AG04450 (cell line): ENCODE measurements around the gene SERP2. TPM values are rescaled to one million over a fixed set of nuclear protein-coding genes. Genes with fewer than 3 reads are reported as not detected.

Experiments
- CTCF ChIA-PET: fragments of 300-600, 350-600 bp; formaldehyde crosslinking; extraction: SDS; loops from one replicate; lab custom pipeline; 2022; ENCODE audit warnings: antibody characterized with exemption, inconsistent platforms; lab: Charles Lee
- POLR2A ChIA-PET: fragments of 350-600 bp; formaldehyde crosslinking; extraction: SDS; loops from one replicate; lab custom pipeline; 2021; ENCODE audit warnings: antibody characterized with exemption, inconsistent platforms; lab: Yijun Ruan, JAX
- DNase-seq: peaks from one replicate; pipeline ENCODE4 v3.0.0-alpha.2; 2011; ENCODE audit warnings: low read depth, low spot score
- H3K27ac ChIP-seq: one replicate; pipeline ENCODE4 v1.5.1; 2012; ENCODE audit warnings: low read depth, low read length, control low read depth
- H3K27me3 ChIP-seq: one replicate; pipeline ENCODE4 v1.6.0; 2012; ENCODE audit warnings: low read length; ENCODE audit not compliant: control insufficient read depth, insufficient read depth
- H3K4me3 ChIP-seq: 2 replicates; pipeline ENCODE4 v1.5.1; 2011; ENCODE audit warnings: mild to moderate bottlenecking, low read depth, low read length, control low read depth
- H3K9me3 ChIP-seq: 2 replicates; pipeline ENCODE4 v1.5.1; 2012; ENCODE audit warnings: low read length; ENCODE audit not compliant: control insufficient read depth, insufficient read depth
- CTCF ChIP-seq: IDR thresholded peaks from 2 replicates; pipeline ENCODE4 v1.5.1; 2011; ENCODE audit warnings: low read depth, low read length, control low read depth, inconsistent platforms
- polyA plus RNA-seq: library from polyadenylated mRNA; depleted of rRNA; stranded (reverse); fragments of >200 nt; gene quantifications from 2 replicates; pipeline ENCODE4 v1.2.3, GENCODE V29; 2011

The SERP2 gene
- polyA plus RNA-seq, 1 experiment, result 5.0 TPM

DNA sequence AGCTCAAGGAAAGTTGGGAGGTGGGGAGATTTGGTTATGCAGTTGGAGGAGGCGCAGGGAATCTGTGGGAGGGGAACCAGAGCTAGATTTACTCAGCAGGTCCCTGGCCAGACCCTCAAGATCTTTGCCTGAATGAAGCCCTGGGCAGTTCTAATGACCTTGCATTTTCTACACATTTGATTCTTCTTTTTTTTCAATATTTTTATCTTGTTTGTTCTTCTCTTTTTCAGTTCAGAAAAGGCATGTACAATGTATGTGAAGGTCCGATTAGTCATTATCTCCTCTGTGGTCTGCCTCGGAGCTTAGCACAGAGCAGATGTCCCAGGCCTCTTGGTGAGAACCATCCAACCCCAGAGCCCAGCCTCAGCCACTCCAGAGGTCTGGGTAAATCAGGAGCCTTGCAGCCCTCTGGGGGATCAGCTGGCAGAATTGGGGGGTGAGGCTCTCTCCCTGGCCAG lies 24.2 kb downstream of the SERP2 start:
- Histone ChIP-seq H3K4me3 (no peak overlapping the region), H3K27ac (no peak overlapping the region), H3K27me3 (no peaks in the 10 kb centered on the region), H3K9me3 (no peaks in the 10 kb centered on the region)
- DNase-seq, result no peak
- POLR2A ChIA-PET, result interaction anchor here (0.6 kb wide), 1 partner anchor 38 kb away, joined by 7 read pairs; no protein-coding TSS in a partner anchor
- CTCF ChIA-PET, result no interaction called here
- TF ChIP-seq CTCF, result no peak

DNA sequence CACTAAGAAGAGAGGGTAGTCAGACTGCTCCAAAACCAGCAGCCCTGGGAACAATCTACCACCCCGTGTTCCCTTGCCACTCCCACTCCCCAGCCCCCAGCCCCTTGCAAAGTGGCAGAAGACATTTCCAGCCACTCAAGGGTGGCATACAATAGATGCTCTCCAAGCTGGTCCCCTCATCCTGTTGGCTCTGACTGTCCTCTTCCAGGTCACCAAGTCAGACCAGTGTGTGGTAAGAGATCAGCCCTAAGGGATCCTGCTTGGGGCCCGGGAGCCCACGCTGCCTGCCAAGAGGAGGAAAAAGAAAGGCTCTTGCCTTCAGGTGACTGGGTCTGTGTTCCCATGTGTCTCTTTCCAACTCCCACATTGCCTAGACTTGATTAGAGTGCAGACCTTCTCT lies 25.0 kb downstream of the SERP2 start:
- no peak for TF ChIP-seq CTCF
- ChIA-PET POLR2A (no interaction called here), CTCF (no interaction called here)
- H3K27ac ChIP-seq, result no peak overlapping the region
- H3K9me3 ChIP-seq, result no peaks in the 10 kb centered on the region
- H3K27me3 ChIP-seq, result no peaks in the 10 kb centered on the region
- DNase-seq, result no peak
- no peak overlapping the region for H3K4me3 ChIP-seq

- H3K4me3 ChIP-seq, result no peak overlapping the region
- no peaks in the 10 kb centered on the region for H3K27me3 ChIP-seq
- POLR2A ChIA-PET, result no interaction called here
- no peak for DNase-seq
- no peak for TF ChIP-seq CTCF
- no peaks in the 10 kb centered on the region for H3K9me3 ChIP-seq
- no peak overlapping the region for H3K27ac ChIP-seq
- CTCF ChIA-PET, result no interaction called here
Observed at GRCh38 chr13:44399074-44399473, 25.4 kb downstream of the SERP2 start.

DNA sequence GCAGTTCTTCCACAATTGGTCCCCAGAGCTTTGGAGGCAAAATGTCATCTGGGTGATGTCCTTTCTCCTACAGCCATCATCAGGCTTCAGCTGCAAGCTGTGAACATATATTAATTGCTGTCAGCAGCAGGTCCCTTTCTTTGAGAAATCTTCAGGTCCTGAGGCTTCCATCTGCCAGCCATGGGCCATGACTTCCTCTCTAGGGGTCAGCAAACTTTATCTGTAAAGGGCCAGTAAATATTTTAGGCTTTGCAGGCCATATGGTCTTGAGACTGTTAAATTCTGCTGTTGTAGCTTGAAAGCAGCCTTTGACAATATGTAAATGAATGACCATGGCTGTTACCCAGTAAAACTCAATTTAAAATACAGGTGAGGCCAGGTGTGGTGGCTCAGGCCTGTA lies 27.1 kb downstream of the SERP2 start:
- TF ChIP-seq CTCF, result no peak
- CTCF ChIA-PET, result no interaction called here
- POLR2A ChIA-PET, result no interaction called here
- Histone ChIP-seq H3K4me3 (no peak overlapping the region), H3K27me3 (peaks cover 2% of the 10 kb centered on the region), H3K27ac (no peak overlapping the region), H3K9me3 (no peaks in the 10 kb centered on the region)
- DNase-seq, result no peak

DNA sequence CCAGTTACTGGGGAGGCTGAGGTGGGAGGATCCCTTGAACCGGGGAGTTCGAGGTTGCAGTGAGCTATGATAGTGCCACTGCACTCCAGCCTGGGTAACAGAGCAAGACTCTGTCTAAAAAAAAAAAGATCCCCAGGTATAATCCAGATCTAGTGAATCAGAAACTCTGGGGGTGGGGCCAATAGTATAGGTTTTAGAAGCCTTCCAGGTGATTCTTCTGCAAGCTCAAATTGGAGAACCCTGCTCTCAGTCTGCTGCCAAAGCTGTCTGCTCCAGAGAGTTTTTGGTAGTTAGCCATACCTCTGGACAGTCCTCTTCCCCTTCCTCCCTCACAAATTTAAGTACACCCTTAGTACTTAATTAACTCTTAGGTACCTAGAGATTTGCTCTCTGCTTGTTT lies 28.0 kb downstream of the SERP2 start:
- H3K27me3 ChIP-seq, result peaks cover 2% of the 10 kb centered on the region
- ChIA-PET CTCF (no interaction called here), POLR2A (no interaction called here)
- no peaks in the 10 kb centered on the region for H3K9me3 ChIP-seq
- H3K4me3 ChIP-seq, result no peak overlapping the region
- no peak for TF ChIP-seq CTCF
- no peak for DNase-seq
- no peak overlapping the region for H3K27ac ChIP-seq
